GM12878 (cell line): Measurements from ENCODE around the gene DEXI. TPM values are rescaled to one million over a fixed set of nuclear protein-coding genes. Genes with fewer than 3 reads are reported as not detected.

Experiments
- CEBPZ ChIP-seq: fragments of 150-350 bp; IDR thresholded peaks from 2 replicates; pipeline ENCODE4 v1.6.1; 2016; ENCODE audit warnings: low read depth, low read length
- CHD2 ChIP-seq: IDR thresholded peaks from 2 replicates; pipeline ENCODE4 v1.6.1; 2011; ENCODE audit warnings: low read depth, low read length, improper control_type of control experiment, borderline replicate concordance
- CHD4 ChIP-seq: fragments of 200-600 bp; sonication (generic); IDR thresholded peaks from 2 replicates; pipeline ENCODE4 v1.6.1; 2016; ENCODE audit warnings: mild to moderate bottlenecking
- CREM ChIP-seq: IDR thresholded peaks from 2 replicates; pipeline ENCODE4 v1.6.1; 2014; ENCODE audit warnings: antibody characterized with exemption, low read depth
- GABPA ChIP-seq: IDR thresholded peaks from 2 replicates; pipeline ENCODE4 v1.6.1; 2014; ENCODE audit warnings: antibody characterized with exemption, low read depth, mild to moderate bottlenecking, inconsistent platforms
- MEF2B ChIP-seq: fragments of 450-650 bp; IDR thresholded peaks from 2 replicates; pipeline ENCODE4 v1.6.1; 2018; ENCODE audit warnings: mild to moderate bottlenecking, moderate library complexity; ENCODE audit not compliant: partially characterized antibody, poor library complexity, severe bottlenecking
- MTA2 ChIP-seq: fragments of 450-650 bp; IDR thresholded peaks from 2 replicates; pipeline ENCODE4 v1.6.1; 2016; ENCODE audit warnings: low read depth, mild to moderate bottlenecking, moderate library complexity
- NFYB ChIP-seq: IDR thresholded peaks from 2 replicates; pipeline ENCODE4 v1.6.1; 2011; ENCODE audit warnings: low read depth, mild to moderate bottlenecking, low read length, improper control_type of control experiment, moderate library complexity; ENCODE audit not compliant: insufficient read depth
- RUNX3 ChIP-seq: IDR thresholded peaks from 2 replicates; pipeline ENCODE4 v1.6.1; 2012; ENCODE audit warnings: low read length, inconsistent platforms
- SMARCA5 ChIP-seq: fragments of 450-650 bp; IDR thresholded peaks from 2 replicates; pipeline ENCODE4 v1.6.1; 2017; ENCODE audit warnings: mild to moderate bottlenecking
- SREBF2 ChIP-seq: IDR thresholded peaks from 2 replicates; pipeline ENCODE4 v1.6.1; 2012; ENCODE audit warnings: mild to moderate bottlenecking, low read length
- ZBTB40 ChIP-seq: fragments of 450-650 bp; IDR thresholded peaks from 2 replicates; pipeline ENCODE4 v1.6.1; 2016; ENCODE audit warnings: mild to moderate bottlenecking, moderate library complexity, borderline replicate concordance
- ZNF207 ChIP-seq: fragments of 450-650 bp; IDR thresholded peaks from 2 replicates; pipeline ENCODE4 v1.6.1; 2014; ENCODE audit warnings: antibody characterized with exemption, mild to moderate bottlenecking, borderline replicate concordance
- ZNF384 ChIP-seq: IDR thresholded peaks from 2 replicates; pipeline ENCODE4 v1.6.1; 2012; ENCODE audit warnings: low read depth, mild to moderate bottlenecking, low read length, improper control_type of control experiment, borderline replicate concordance
- ZZZ3 ChIP-seq: IDR thresholded peaks from 2 replicates; pipeline ENCODE4 v1.6.1; 2011; ENCODE audit warnings: low read depth; ENCODE audit not compliant: control insufficient read depth, insufficient read length
- polyA plus RNA-seq, 11 experiments: library from polyadenylated mRNA; depleted of rRNA in 4 of 11; unstranded in 6 of 11; stranded (reverse) in 5 of 11; fragments of >200 nt; fragmentation: Nextera tagmentation in 4 of 11; fragmentation: Illumina TruSeq in 1 of 11; extraction: Ambion mirVana in 4 of 11; extraction: Trizol in 1 of 11; gene quantifications; 1 replicate in 1 of 11; 2 replicates in 10 of 11; pipeline versions ENCODE4 v1.2.1 to v1.2.3, GENCODE V29; 2011 to 2016; ENCODE audit warnings: inconsistent platforms in 2 of 11, missing spikeins in 2 of 11, low read depth in 1 of 11
- total RNA-seq, 4 experiments: library from RNA; depleted of rRNA in 3 of 4; stranded (reverse); fragments of >200 nt in 3 of 4; fragmentation: Illumina TruSeq in 1 of 4; extraction: Trizol in 1 of 4; gene quantifications; 2 replicates each; pipeline versions ENCODE4 v1.2.1 to v1.2.3, GENCODE V29; 2013 to 2021
- TF ChIP-seq, protein P1 (sequence below): fragments of 450-650 bp; IDR thresholded peaks from 2 replicates; pipeline ENCODE4 v1.6.1; 2017; ENCODE audit warnings: mild to moderate bottlenecking
- TF ChIP-seq, protein P2 (sequence below): IDR thresholded peaks from 2 replicates; pipeline ENCODE4 v1.6.1; 2012; ENCODE audit warnings: mild to moderate bottlenecking, low read depth, low read length

DEXI gene
- total and polyA plus RNA-seq, 10 of the 15 experiments (the other 5 are each of a cell fraction or from before 2014, with no cell fraction given): 1.4 to 26.3 (median 18.4) TPM

GRCh38 chr16:10918294-10919002 is 23.8 kb downstream of the DEXI start (continued):
- peak; percentile 37 for TF ChIP-seq MEF2B
- no peak for TF ChIP-seq ZZZ3
- no peak for TF ChIP-seq CEBPZ
- peak; percentile 55 for TF ChIP-seq RUNX3
- TF ChIP-seq NFYB: no peak
- TF ChIP-seq ZNF384: no peak
- no peak for TF ChIP-seq CHD2
- TF ChIP-seq SREBF2: no peak
- TF ChIP-seq ZBTB40: no peak
- TF ChIP-seq, protein P1, sequence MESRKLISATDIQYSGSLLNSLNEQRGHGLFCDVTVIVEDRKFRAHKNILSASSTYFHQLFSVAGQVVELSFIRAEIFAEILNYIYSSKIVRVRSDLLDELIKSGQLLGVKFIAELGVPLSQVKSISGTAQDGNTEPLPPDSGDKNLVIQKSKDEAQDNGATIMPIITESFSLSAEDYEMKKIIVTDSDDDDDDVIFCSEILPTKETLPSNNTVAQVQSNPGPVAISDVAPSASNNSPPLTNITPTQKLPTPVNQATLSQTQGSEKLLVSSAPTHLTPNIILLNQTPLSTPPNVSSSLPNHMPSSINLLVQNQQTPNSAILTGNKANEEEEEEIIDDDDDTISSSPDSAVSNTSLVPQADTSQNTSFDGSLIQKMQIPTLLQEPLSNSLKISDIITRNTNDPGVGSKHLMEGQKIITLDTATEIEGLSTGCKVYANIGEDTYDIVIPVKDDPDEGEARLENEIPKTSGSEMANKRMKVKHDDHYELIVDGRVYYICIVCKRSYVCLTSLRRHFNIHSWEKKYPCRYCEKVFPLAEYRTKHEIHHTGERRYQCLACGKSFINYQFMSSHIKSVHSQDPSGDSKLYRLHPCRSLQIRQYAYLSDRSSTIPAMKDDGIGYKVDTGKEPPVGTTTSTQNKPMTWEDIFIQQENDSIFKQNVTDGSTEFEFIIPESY: no peak
- TF ChIP-seq, protein P2, sequence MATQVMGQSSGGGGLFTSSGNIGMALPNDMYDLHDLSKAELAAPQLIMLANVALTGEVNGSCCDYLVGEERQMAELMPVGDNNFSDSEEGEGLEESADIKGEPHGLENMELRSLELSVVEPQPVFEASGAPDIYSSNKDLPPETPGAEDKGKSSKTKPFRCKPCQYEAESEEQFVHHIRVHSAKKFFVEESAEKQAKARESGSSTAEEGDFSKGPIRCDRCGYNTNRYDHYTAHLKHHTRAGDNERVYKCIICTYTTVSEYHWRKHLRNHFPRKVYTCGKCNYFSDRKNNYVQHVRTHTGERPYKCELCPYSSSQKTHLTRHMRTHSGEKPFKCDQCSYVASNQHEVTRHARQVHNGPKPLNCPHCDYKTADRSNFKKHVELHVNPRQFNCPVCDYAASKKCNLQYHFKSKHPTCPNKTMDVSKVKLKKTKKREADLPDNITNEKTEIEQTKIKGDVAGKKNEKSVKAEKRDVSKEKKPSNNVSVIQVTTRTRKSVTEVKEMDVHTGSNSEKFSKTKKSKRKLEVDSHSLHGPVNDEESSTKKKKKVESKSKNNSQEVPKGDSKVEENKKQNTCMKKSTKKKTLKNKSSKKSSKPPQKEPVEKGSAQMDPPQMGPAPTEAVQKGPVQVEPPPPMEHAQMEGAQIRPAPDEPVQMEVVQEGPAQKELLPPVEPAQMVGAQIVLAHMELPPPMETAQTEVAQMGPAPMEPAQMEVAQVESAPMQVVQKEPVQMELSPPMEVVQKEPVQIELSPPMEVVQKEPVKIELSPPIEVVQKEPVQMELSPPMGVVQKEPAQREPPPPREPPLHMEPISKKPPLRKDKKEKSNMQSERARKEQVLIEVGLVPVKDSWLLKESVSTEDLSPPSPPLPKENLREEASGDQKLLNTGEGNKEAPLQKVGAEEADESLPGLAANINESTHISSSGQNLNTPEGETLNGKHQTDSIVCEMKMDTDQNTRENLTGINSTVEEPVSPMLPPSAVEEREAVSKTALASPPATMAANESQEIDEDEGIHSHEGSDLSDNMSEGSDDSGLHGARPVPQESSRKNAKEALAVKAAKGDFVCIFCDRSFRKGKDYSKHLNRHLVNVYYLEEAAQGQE: no peak
- 0 out of 2 replicates have a peak, but pooled peaks have one; percentile 19 for TF ChIP-seq CREM
- TF ChIP-seq SMARCA5: peak; percentile 38; the same call in 1 of the 2 replicates
- no peak for TF ChIP-seq CHD4
- 0 out of 2 replicates have a peak, but pooled peaks have one; percentile 13 for TF ChIP-seq MTA2
- TF ChIP-seq ZNF207: no peak
- TF ChIP-seq GABPA: no peak
